ENCODE measurements around the gene GPR162.

Gene GPR162

DNA sequence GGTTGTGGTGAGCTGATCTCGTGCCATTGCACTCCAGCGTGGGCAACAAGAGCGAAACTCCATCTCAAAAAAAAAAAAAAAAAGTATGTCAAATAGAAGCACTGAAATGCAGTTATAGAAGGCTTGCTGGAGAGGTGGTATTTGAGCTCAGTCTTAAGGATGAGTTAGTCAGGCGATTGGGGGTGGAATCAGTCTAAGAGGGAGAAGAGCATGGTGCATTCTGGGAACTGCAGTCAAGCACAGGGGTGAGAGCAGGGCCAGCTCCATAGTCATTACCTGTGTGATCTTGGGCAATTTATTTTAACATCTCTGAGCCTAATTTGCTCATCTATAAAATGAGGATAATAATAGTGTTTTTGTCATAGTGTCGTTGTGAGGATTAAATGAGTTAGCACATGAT is 13.3 kb downstream of the GPR162 start:
- no peak for DNase-seq (ENCODE audit: low read depth in 2 of 2)

DNA sequence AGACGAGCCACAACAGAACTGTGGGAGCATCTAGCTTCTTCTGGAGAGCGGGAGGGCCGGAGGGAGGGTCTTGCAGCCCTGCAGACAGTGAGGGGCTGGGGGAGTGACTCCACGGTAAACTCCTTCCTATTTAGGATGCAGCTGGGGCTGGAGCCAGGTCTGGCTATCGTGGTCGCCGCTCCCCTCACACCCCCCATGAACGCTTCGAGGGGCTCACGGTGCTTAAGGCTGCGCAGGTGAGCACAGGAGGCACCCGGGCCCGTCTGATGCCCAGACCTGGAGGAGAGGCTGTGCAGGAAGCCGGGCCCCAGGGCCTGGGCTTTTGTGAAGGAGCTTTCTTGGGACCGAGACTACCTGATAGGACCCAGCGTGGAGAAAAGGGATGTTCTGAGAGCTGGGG is 15.2 kb downstream of the GPR162 start:
- DNase-seq (ENCODE audit: low read depth in 2 of 2), result no peak

DNA sequence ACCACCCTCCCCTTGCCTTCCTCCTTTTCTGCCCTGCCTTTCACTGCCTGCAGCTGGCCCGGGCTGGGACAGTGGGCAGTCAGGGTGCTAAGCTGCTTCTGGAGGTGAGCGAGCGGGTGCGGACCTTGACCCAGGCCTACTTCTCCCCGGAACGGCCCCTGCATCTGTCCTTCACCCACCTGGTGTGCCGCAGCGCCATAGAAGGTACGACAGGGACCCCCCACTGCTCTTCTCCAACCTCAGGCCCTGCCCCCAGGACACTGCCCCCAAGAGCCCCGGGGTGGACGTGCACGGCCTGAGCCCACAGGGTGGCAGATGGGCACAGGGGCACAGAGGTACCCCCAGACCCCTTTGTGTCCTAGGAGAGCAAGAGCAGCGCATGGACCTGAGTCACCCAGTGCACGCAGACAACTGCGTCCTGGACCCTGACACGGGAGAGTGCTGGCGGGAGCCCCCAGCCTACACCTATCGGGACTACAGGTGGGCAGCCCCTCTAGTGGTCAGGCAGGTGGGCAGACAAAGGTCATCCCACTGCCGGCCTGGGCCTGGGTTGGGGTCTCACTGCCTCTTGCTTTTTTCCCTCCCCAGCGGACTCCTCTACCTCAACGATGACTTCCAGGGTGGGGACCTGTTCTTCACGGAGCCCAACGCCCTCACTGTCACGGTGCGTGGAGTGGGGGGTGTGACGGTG is 15.9 kb downstream of the GPR162 start:
- DNase-seq (ENCODE audit: low read depth in 2 of 2), result no peak

DNA sequence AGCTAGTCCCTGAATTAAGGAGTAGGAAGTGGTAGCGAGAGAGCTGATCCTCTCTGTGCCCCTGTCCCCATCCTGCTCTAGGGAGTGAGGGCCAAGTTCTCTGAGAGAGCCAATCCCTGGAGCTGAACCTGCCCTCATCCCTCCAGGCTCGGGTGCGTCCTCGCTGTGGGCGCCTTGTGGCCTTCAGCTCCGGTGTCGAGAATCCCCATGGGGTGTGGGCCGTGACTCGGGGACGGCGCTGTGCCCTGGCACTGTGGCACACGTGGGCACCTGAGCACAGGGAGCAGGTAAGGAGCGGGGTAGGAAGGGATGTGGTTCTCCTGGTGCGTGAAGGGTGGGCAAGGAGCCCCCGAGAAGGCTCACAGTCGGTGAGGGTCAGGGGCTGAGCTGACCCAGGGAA is 17.2 kb downstream of the GPR162 start:
- no peak for DNase-seq (ENCODE audit: low read depth in 2 of 2)

DNA sequence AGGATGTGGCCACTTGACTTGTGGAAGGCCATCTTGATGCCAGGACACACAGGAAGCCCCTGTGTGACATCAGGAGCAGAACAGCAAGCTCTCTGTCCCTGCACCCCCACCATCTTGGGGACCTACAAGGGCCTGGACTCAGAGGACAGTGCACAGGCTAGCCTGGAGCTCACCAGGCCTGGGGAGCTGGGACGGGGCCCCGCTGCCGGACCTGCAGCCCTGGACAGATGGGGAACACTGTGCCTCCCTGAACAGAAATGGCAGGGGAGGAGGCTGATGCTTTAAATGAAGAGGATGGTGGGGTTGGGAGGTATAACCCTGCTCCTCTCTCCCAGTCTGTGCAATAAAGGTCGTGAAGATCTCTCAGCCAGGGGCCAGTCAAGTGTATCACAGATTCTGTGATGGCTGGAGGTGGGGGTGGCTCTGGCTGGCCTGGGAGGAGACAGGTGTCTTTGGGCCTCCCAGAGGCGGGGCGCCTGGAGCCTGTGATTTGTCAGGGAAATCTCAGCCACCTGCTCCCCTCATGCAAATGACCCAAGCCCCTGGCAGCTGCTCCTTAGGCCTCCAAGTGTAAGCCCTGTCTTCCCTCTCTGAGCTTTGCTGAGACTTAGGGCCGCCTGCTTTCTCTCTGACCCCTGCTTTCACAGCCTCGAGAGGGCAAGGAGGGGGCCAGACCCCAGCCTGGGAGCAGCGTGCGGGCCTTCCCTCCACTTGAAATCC is 18.0 kb downstream of the GPR162 start:
- DNase-seq (ENCODE audit: low read depth in 2 of 2), result no peak

DNA sequence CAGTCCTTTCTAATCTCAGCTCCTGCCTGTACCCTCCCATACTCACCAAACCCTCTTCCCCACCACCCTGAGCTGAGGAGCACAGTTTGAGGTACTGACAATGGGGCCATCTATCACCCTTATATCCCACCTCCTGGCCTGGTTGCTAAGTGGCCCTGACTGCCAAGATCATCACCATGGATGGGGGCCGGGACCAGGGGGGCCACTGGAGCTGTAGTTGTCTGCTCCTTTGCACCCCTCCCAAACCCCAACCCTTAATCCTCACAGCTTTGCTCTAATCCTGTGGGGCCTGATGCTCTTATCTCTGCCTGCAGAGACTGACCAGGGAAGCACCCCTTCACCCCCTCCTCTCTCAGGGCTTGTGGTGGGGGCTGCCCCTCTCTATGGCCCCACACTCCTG is 18.7 kb downstream of the GPR162 start:
- no peak for DNase-seq (ENCODE audit: low read depth in 2 of 2)

DNA sequence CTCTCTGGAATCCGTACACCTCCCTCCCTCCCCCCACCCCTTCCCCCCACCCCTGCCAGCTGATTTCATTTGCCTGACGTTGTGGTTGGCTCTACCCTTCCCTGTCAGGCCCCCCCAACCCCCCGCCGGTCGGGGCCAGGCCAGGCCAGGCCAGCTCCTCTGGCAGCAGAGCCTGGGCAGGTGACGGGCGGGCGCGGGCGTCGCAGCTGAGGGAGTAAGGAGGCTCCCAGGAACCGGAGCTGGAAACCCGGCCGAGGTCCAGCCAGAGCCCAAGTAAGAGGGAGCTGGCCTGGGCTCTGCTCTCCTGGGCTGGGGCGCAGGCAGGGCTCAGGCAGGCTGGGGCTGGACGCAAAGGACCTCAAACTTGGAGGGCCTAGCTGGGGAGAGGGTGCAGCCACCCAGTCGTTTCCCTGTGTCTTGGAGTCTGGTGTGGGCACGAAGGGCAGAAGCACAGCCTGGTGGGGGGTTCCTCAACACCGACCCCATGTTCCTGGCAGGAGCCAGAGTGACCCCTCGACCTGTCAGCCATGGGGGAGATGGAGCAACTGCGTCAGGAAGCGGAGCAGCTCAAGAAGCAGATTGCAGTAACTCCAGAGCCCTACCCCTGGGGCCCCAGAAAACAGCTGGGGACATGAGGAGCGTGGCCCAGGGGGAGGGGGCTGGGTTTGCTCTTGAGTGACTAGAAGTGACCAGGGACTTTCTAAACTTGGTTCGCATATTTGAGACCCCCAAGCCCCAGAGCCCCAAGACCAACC is 19.3 kb downstream of the GPR162 start, which contains the start of gene GNB3:
Gene GNB3, plus strand, starts transcription at position 165 of the 755 bp plus-strand sequence. Its CDS starts 363 bp downstream, at position 528.
- no peak for DNase-seq (ENCODE audit: low read depth in 2 of 2)

DNA sequence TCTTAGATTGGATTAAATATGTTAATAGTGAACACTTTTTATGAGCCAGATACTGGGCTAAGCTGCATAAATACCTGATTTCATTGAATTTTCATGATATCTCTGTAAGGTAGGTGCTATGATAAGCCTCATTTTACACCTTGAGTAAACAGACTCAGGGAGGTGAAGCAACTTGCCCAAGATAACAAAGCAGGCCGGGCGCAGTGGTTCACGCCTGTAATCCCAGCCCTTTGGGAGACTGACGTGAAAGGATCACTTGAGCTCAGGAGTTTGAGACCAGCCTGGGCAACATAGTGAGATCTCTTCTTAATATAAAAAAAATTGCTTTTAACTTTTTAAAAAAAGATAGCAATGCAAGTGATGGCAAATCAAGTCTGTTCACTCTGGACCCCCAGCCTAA is 20.5 kb downstream of the GPR162 start:
- no peak for DNase-seq (ENCODE audit: low read depth in 2 of 2)

DNA sequence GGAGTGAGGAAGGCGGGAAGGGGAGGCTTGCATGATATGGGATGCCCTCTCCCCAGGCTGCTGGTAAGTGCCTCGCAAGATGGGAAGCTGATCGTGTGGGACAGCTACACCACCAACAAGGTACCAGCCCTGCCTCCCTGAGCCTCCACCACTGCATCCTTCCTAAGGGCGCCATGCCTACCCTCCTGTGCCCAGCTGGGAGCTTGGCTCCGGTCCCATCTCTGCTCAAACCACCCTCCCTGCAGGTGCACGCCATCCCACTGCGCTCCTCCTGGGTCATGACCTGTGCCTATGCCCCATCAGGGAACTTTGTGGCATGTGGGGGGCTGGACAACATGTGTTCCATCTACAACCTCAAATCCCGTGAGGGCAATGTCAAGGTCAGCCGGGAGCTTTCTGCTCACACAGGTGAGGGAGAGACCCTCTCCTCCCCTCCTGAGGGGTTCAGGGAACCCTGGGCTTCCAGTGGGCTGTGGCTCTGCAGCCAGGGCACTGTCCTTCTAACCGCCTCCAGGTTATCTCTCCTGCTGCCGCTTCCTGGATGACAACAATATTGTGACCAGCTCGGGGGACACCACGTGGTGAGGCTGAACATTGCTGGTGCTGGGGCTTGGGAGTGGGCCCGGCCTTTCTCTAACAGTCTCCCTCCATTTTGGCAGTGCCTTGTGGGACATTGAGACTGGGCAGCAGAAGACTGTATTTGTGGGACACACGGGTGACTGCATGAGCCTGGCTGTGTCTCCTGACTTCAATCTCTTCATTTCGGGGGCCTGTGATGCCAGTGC is 21.7 kb downstream of the GPR162 start:
- no peak for DNase-seq (ENCODE audit: low read depth in 2 of 2)

DNA sequence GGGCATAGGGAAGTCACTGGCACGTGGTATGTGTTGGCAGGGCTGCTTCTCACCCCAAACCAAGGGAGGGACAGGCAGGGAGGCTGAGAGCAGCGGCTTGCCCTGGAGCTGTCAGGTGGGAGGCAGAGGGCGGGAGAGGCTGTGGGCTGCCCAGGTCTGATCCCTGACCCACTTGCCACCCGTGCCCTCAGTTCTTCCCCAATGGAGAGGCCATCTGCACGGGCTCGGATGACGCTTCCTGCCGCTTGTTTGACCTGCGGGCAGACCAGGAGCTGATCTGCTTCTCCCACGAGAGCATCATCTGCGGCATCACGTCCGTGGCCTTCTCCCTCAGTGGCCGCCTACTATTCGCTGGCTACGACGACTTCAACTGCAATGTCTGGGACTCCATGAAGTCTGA is 23.8 kb downstream of the GPR162 start:
- DNase-seq (ENCODE audit: low read depth in 2 of 2), result no peak

DNA sequence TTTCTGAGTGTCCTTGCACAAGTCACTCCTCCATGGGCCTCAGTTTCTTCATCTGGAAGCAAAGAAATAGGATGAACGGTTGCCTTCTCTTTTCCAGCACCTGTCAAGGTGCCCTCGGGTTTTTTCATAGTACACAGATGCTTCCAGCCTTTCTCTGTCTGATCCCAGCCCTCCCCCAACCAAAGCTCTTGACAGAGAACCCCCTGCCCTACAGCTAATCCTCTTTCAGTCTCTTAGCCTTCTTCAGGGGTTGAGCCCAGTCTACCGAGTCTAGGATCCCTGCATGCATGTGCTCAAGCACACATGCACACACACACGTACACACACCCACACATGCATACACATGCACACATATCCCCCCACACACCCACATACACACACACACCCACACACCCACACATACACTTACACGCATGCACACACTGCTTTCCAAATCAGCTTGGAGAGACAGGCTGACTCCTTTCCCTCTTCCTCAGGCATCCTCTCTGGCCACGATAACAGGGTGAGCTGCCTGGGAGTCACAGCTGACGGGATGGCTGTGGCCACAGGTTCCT is 24.8 kb downstream of the GPR162 start:
- no peak for DNase-seq (ENCODE audit: low read depth in 2 of 2)

DNA sequence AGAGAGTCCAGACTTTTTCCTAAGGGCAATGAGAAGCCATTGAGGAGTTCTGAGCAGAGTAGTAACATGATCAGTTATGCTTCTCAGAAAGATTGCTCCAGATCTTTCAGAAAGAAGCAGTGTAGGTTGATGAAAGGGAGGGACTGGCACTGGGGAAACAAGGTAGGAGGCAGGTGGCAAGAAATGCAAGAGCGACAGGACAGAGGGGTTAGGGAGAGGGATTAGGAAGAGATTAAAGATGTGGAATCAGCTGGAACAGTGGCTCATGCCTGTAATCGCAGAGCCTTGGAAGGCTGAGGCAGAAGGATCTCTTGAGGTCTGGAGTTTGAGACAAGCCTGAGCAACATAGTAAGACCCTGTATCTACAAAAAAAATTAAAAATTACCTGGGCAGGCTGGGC is 26.1 kb downstream of the GPR162 start:
- no peak for DNase-seq (ENCODE audit: low read depth in 2 of 2)

DNA sequence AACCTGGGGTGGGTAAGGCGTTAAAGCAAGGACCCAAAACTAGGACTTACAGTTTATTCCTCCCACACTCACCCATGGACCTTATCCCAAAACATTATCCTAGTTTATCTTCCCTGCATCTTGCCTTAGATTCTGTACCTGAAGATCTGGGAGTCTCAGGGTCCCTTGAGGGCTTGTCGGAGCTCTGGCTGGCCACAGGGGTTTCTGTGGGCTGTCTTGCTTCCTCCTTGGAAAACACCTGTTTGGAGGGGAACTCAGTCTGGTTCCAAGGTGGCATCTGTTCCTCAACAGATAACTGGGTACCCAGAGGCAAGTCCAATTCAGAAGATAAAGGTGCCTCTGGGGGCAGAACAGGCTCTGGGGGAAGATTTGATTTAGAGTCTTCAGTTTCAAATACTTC is 27.8 kb downstream of the GPR162 start:
- no peak for DNase-seq (ENCODE audit: low read depth in 2 of 2)

DNA sequence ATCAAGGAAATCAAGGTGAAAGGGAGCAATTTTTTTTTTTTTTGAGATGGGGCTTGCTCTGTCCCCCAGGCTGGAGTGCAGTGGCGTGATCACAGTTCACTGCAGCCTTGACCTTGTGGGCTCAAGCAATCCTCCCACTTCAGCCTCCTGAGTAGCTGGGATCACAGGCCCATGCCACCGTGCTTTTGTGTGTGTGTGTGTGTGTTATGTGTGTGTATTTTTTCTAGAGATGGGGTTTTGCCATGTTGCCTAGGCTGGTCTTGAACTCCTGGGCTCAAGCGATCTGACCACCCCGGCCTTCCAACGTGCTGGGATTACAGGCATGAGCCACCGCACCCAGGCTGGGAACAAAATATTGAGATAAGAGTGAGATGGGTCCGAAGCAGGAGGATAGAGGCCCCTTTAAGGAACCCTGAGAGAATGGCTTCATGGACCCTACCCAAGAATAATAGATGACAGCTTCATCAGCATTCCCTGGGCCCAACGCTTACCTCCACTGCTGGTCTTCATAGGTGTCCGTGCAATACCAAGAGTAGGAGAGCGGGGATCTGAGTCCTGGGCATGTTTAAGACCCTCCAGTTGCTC is 28.4 kb downstream of the GPR162 start:
- DNase-seq (ENCODE audit: low read depth in 2 of 2), result no peak

DNA sequence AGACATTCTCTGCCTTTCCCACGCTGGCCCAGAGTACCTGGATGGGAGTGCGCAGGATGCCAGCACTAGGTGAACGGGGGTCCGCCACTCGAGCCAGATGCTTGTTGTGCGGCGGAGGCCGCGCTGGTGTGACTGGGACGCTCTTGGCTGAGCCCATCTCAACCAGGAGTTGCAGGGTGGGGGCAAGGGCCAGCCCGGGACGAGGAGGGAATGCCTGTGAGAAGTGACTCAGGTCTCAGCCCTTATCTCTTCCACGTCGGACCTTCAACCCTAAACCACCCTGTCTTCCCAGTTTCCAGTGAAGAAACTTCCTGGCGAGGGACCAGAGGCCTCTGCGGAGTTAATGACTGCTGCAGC is 29.2 kb downstream of the GPR162 start:
- no peak for DNase-seq (ENCODE audit: low read depth in 2 of 2)

DNA sequence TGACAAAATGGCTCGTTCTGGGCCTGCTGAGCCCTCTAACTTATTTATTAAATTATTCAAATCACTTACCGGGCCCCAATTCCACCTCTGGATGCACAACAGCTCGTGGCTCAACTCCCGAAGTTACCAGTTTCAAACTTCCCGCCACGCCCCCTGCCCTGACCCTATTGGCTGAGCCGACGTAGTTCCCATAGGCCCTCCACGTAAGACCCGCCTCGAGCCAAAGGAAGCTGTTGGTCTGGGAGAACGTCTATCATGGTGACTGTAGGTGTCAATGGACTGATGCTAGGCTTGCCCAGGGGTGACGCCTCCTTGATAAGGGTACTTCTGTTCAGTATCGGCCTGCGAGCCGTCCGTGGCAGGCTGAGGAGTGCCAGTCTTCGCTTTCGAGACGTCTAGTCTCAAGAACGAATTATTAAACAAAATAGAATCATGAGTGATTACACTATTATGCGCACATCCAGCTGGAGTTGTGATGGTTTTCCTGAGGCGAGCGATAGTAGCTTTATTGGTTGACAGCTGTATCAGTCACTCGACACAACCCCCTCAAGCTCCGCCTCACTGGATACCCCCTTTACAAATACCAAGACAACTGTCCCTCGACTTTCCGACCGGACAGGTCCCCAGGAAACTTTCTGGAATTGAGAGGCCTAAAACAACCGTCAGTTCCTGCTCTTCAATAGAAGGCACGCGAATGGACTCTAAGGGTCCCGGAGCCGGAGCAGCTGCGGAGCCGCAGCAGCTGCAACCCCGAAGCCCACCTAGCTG is 29.7 kb downstream of the GPR162 start, which contains the start of gene CDCA3:
Gene CDCA3, minus strand, starts transcription at position 134 of the 768 bp plus-strand sequence. CDS start 334 bp downstream, outside the sequence.
- DNase-seq (ENCODE audit: low read depth in 2 of 2), result peak; percentile 82 to 83

DNA sequence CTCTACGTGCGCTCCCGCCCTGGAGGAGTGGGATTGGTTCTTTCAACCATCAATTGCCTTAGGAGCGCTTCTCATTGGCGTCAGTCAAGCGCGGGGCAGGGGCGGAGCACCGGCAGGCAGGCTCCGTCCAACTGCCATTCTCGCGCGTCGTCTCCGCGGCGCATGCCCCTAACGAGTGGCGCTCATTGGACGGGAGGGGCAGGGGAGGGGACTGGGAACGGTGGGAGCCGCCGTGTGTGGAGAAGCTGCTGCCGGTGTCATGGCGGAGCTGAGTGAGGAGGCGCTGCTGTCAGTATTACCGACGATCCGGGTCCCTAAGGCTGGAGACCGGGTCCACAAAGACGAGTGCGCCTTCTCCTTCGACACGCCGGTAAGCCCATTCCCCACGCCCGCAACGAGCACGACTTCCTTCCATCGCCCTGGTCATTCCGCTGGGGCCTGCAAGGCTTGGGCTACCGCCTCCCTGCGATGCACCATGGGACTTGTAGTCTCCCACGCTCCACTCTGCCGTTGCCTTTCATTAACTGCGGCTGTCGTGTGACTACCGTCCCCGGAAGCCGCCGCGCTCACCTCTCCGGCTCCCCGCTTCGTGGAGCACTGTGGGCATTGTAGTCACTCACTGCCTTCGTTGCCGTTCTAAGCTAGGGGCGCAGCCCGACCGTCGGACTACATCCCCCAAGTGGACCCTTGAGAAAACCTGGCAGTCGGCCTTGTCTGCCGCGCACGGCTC is 30.5 kb downstream of the GPR162 start, which contains the start of gene USP5:
Gene USP5, plus strand, starts transcription at position 230 of the 730 bp plus-strand sequence. Its CDS starts 30 bp downstream, at position 260.
- peak; percentile 88 to 94 for DNase-seq (ENCODE audit: low read depth in 2 of 2)

DNA sequence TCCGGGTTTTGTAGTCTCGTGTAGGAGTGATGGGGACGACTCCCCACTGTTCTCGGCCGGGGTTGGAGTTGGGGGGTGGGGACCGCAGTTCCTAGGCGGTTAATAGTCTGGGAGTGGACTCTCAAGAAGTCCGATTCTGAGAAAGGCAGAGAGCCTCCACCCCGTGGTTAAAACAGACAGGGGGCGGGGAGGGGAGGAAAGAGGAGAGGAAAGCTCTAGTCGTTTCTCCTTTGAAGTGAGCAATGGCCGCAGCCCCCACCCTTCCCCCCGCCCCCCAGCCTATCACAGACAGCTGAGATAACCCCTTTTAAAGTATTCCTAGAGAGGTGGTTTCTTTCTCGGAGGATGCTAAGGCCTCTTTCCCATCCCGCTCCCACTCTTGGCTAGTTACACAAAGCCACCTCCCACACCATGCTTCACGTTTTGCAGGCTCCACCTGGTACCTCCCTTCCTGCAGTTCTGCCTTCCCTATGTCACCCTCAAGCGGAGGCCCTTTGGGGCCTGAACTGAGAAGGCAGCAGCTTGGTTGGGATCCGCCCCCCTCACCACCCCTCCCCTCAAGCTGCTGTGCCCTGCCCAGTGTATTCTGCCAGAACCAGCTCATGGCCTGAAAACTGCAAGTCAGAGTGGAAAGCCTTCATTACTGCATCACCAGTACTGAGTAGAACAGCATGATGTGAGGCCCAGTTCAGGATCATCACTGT is 31.2 kb downstream of the GPR162 start:
- DNase-seq (ENCODE audit: low read depth in 2 of 2), result peak in 1 of 2 donors; percentile 42

DNA sequence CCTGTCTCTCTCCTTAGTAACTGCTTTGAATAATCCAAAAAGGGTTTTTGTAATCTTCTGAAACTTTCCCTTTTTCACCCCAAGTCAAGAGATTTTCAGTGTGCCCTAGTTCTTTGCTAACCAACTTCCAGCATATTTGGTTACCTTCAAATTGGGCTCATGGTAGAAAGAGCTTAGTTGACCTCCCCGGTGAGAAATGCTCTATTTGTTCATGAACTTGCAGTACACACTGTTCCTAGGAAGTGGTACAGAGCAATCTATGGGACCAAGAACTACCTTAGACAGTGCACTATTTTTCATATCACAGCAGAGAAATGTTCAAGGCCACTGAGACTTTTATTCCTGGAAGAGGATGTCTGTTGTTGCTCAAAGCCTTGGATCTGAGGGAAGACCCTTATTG is 32.0 kb downstream of the GPR162 start:
- no peak for DNase-seq (ENCODE audit: low read depth in 2 of 2)
